Subcutaneous adipose tissue (tissue), 4 donors: ENCODE measurements around the gene LYPD3. TPM values are rescaled to one million over a fixed set of nuclear protein-coding genes. Genes with fewer than 3 reads are reported as not detected.

Source experiments
- total RNA-seq, 4 donors: library from RNA; depleted of rRNA; stranded (reverse); fragments of >200 nt; gene quantifications; one replicate each; pipeline ENCODE4 v1.1.0, GENCODE V29; 2016
- TF ChIP-seq, protein P1 (sequence below): fragments of 450-650 bp; IDR thresholded peaks from one replicate; pipeline ENCODE4 v1.5.1; 2016; ENCODE audit warnings: low read depth, mild to moderate bottlenecking, control low read depth, antibody characterized with exemption, moderate library complexity

LYPD3 gene
- total RNA-seq, 4 donors from 2014 or later, result 0.34 TPM; not detected in 3

GRCh38 chr19:43504426-43505185 is 39.2 kb upstream of the LYPD3 start, which contains the start of gene PHLDB3:
Gene PHLDB3, minus strand, starts transcription at chr19:43504746. Its CDS starts 628 bp downstream, at chr19:43504118.
- TF ChIP-seq, protein P1, sequence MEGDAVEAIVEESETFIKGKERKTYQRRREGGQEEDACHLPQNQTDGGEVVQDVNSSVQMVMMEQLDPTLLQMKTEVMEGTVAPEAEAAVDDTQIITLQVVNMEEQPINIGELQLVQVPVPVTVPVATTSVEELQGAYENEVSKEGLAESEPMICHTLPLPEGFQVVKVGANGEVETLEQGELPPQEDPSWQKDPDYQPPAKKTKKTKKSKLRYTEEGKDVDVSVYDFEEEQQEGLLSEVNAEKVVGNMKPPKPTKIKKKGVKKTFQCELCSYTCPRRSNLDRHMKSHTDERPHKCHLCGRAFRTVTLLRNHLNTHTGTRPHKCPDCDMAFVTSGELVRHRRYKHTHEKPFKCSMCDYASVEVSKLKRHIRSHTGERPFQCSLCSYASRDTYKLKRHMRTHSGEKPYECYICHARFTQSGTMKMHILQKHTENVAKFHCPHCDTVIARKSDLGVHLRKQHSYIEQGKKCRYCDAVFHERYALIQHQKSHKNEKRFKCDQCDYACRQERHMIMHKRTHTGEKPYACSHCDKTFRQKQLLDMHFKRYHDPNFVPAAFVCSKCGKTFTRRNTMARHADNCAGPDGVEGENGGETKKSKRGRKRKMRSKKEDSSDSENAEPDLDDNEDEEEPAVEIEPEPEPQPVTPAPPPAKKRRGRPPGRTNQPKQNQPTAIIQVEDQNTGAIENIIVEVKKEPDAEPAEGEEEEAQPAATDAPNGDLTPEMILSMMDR, result no peak

GRCh38 chr19:43503501-43504425 is 38.4 kb upstream of the LYPD3 start:
- TF ChIP-seq, protein P1, result no peak

DNA sequence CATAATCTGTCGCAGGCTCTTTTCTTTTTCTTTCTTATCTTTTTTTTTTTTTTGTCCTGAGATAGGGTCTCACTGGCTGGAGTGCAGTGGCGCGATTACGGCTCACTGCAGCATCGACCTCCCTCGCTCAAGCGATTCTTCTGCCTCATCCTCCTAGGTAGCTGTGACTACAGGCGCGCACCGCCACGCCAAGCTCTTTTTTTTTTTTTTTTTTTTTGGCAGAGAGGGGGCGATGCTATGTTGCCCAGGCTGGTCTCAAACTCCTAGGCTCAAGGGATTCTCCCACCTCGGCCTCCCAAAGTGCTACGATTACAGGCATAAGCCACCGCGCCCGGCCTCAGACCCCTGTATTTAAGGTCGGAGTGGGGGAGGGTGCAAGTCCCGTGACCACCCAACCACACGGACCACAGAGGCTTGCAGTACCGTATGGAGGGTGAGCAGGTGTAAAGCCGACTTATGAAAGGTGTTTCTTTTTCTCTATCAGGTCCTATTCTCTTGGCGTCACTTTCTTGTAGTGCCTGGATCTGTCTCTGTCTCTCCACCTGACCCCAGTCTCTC is 37.1 kb upstream of the LYPD3 start:
- TF ChIP-seq, protein P1, result no peak

DNA sequence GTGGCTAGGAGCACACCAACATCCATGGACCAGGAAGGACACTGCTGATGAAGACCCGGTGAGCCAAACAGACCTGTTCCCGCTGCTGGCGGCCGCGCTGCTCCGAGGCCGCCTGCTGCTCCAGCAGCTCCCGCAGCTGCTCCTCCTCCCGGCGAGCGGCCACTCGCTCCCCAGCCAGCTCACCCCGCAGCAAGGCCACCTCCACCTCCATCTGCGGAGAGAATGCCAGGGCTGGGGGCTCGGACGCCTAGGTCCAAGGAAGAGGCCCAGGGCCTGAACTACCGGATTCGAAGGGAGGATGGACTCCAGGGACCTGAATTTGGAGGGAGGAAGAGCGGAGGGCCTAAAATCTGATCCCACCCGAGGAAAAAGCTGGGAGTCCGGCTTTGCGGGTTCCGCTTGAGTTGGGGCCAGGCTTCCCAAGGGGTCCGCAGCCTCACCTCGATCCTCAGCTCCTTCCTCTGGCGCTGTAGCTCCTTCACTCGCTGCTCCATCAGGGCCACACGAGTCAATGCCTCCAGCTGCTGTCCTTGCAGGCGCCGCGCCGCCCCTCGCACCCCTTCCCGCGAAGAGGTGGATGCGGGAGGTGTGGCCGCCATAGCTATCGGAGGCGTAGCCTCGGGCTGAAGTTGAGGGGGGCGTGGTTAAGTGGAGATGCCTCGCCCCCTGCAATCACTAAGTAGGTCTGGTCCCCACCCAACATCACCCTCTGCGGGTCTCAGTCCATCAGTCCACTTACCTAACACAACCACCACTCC is 36.4 kb upstream of the LYPD3 start:
- TF ChIP-seq, protein P1, result no peak

DNA sequence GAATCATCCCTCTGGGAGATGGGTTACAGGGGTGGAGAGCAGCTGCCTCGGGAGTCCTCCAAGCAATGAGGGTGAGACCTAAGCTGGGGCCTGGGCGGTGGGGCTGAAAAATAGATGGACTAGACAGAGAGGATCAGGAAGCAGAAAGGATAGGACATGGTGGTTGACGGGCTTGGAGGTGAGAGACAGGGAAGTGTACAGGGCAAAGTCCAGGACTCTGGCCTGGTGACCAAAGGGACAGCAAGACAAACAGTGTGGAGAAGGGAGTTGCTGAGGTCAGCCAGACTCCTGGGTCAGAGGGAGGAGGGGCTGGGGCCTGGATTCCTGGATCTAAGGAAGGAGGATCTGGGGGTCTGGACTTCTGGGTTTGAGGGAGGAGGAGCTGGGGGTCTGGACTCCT is 33.6 kb upstream of the LYPD3 start:
- TF ChIP-seq, protein P1, result no peak

DNA sequence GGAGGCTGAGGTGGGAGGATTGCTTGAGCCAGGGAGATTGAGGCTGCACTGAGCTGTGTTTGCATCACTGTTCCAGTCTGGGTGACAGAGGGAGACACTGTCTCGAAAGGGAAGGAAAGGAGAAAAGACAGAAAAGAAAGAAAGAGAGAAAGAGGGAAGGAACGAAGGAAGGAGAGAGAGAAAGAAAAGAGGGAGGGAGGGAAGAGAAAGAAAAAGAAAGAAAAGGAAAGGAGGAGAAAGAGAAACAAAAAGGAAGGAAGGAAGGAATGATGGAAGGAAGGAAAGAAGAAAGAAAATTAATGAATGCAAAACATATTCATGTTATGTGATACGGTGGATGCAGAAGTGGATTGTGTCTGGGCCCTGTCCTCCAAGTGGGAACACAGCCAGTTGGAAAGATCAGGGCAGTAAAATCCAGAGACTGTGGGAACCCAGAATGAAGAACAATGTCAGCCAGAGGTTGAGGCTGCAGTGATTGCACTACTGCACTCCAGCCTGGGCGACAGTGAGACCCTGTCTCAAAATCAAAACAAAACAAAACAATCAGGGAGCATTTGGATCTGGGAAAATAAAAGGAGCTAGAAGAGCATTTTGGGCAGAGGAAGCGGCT is 32.9 kb upstream of the LYPD3 start:
- TF ChIP-seq, protein P1, result no peak
